SH-SY5Y (cell line): ENCODE results near the gene EXOC6B.

Source experiments
- GATA2 ChIP-seq: IDR thresholded peaks from 2 replicates; pipeline ENCODE4 v1.6.1; 2011; ENCODE audit warnings: mild to moderate bottlenecking, low read depth, low read length
- GATA3 ChIP-seq: IDR thresholded peaks from 2 replicates; pipeline ENCODE4 v1.6.1; 2011; ENCODE audit warnings: low read depth, mild to moderate bottlenecking, low read length, moderate library complexity

- TF ChIP-seq GATA3 (no peak), GATA2 (no peak)
These were observed 478.8 kb downstream of the EXOC6B start for GRCh38 chr2:72347081-72347480.
